ENCODE measurements around the gene SYNE2. TPM values are rescaled to one million over a fixed set of nuclear protein-coding genes. Genes with fewer than 3 reads are reported as not detected.
A peak's percentile ranks its signal among the peaks of the same experiment; 100 is the strongest.

The SYNE2 gene
- total and polyA plus RNA-seq, 10 of the 15 experiments (the other 5 are each of a cell fraction or from before 2014, with no cell fraction given), result 2.1 to 52.7 (median 38.1) TPM

DNA sequence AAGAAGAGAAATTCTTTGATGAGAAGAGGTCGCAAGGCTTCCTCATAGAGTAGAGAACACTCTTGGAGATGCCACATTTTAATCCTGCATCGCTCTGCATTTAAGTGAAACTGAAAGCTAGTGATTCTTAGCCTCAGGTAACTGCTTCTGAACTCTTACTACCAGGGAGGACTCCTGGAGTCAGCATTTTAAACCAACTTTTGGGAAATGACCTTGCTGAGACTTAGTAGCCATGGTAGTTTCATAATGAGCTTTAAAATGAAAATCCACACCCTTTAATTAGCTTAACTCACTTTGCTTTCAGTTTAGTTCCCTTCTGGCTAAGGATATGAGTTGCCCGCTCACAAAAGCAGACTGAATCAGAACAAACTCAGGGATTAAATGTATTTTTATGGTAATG, 80.3 kb downstream of the SYNE2 start:
- ChIA-PET RAD21 (ENCODE audit: unreplicated experiment) (interaction anchor here (0.6 to 1.8 kb wide), 8 partner anchors 10 to 77 kb away, joined by 3 to 7 read pairs (median 4); no protein-coding TSS in a partner anchor), SMC1A (ENCODE audit: uncharacterized antibody, unreplicated experiment) (interaction anchor here (0.7 to 1.9 kb wide), 10 partner anchors 9 to 70 kb away, joined by 3 to 8 read pairs (median 6); no protein-coding TSS in a partner anchor), POLR2A (interaction anchor here (0.7 kb wide), 1 partner anchor 69 kb away, joined by 3 read pairs; no protein-coding TSS in a partner anchor), CTCF (interaction anchor here (1.0 to 1.3 kb wide), 3 partner anchors 22 to 370 kb away, joined by 4 to 5 read pairs (median 4); no protein-coding TSS in a partner anchor)
- H3K36me3 ChIP-seq (ENCODE audit: control insufficient read depth in 2 of 2, insufficient read depth in 2 of 2, low read length in 1 of 2), result peaks cover 0 to 1% of the 10 kb centered on the region in 2 experiments; a peak in 1 of 4 replicates
- no peaks in the 10 kb centered on the region; the same call in 2 of the 3 replicates for H3K9me3 ChIP-seq (replicated peaks; ENCODE audit: control insufficient read depth, insufficient read depth, low read length)
- H2AFZ ChIP-seq (ENCODE audit: control insufficient read depth, low read depth, low read length), result peak overlapping the region; percentile 51
- intact Hi-C loops (cut with micrococcal nuclease; ENCODE audit: unreplicated experiment) (no loop called here), in situ Hi-C loops (cut with MboI) (no loop called here)
- peak; percentile 30 for DNase-seq (ENCODE audit: low read depth, low spot score)
- H3K9ac ChIP-seq (ENCODE audit: control insufficient read depth, insufficient read depth, low read length), result no peak overlapping the region; the same call in 1 of the 2 replicates
- no peaks in the 10 kb centered on the region for H4K20me1 ChIP-seq (ENCODE audit: control insufficient read depth, insufficient read depth)
- ATAC-seq, result peak; percentile 76
- peaks cover 29% of the 10 kb centered on the region for H3K4me1 ChIP-seq (ENCODE audit: control insufficient read depth, insufficient read depth, low read length)
- H3K4me3 ChIP-seq, result no peak overlapping the region
- H3K27ac ChIP-seq (ENCODE audit: control insufficient read depth, insufficient read depth), result peak overlapping the region; percentile 59
- BruUV-seq (replicated peaks), result no TSS peak
- peaks cover 11% of the 10 kb centered on the region for H3K79me2 ChIP-seq (ENCODE audit: control insufficient read depth, insufficient read depth, low read length)
- peak; percentile 68 for TF ChIP-seq MTA2 (IDR thresholded peaks at IDR 0.05; ENCODE audit: low read depth)
- TF ChIP-seq POLR2A (IDR thresholded peaks at IDR 0.05; ENCODE audit: low read depth, low read length), result no peak
- H3K27me3 ChIP-seq (replicated peaks in 1 of 2; ENCODE audit: control insufficient read depth in 2 of 2, insufficient read depth in 2 of 2, low read length in 1 of 2), result no peaks in the 10 kb centered on the region
- peak; percentile 31 for FAIRE-seq
- H3K4me2 ChIP-seq (ENCODE audit: control insufficient read depth, insufficient read depth), result peak overlapping the region; percentile 68
- whole genome bisulfite sequencing (ENCODE audit: insufficient coverage, insufficient replicate concordance, low lambda C conversion rate, missing lambda C conversion rate), result 28% methylated on average over 3 of the region's 3 CpGs

- in situ Hi-C loops (cut with MboI), result no loop called here
- TF ChIP-seq NR2C1 (IDR thresholded peaks at IDR 0.05), result no peak
- TF ChIP-seq BCLAF1 (IDR thresholded peaks at IDR 0.05), result no peak
- TF ChIP-seq SMAD1 (IDR thresholded peaks at IDR 0.05; ENCODE audit: low read depth, partially characterized antibody), result no peak
- TF ChIP-seq ZBTB4 (CRISPR knock-in tag; IDR thresholded peaks at IDR 0.05), result no peak
- TF ChIP-seq RAD51 (IDR thresholded peaks at IDR 0.05), result no peak
- TF ChIP-seq, protein P1, sequence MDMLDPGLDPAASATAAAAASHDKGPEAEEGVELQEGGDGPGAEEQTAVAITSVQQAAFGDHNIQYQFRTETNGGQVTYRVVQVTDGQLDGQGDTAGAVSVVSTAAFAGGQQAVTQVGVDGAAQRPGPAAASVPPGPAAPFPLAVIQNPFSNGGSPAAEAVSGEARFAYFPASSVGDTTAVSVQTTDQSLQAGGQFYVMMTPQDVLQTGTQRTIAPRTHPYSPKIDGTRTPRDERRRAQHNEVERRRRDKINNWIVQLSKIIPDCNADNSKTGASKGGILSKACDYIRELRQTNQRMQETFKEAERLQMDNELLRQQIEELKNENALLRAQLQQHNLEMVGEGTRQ (IDR thresholded peaks at IDR 0.05; ENCODE audit: borderline replicate concordance, low read depth, low read length), result no peak
- no peak for TF ChIP-seq CHD2 (IDR thresholded peaks at IDR 0.05; ENCODE audit: borderline replicate concordance, low read depth, low read length)
These were observed 80.9 kb downstream of the SYNE2 start for GRCh38 chr14:63933711-63934110.

More at GRCh38 chr14:63933711-63934110, 80.9 kb downstream of the SYNE2 start:
- ChIA-PET RAD21 (ENCODE audit: unreplicated experiment) (interaction anchor here (0.6 to 1.8 kb wide), 9 partner anchors 11 to 78 kb away, joined by 3 to 7 read pairs (median 3); no protein-coding TSS in a partner anchor), POLR2A (interaction anchor here (0.7 kb wide), 1 partner anchor 70 kb away, joined by 3 read pairs; no protein-coding TSS in a partner anchor), SMC1A (ENCODE audit: uncharacterized antibody, unreplicated experiment) (interaction anchor here (1.0 to 1.9 kb wide), 10 partner anchors 10 to 70 kb away, joined by 3 to 8 read pairs (median 6); no protein-coding TSS in a partner anchor), CTCF (interaction anchor here (1.0 kb wide), 2 partner anchors 21 to 370 kb away, joined by 4 to 5 read pairs; no protein-coding TSS in a partner anchor)
- FAIRE-seq, result no peak
- no TSS peak for BruUV-seq (replicated peaks)
- no peak for ATAC-seq
- Histone ChIP-seq H3K79me2 (ENCODE audit: control insufficient read depth, insufficient read depth, low read length) (peaks cover 14% of the 10 kb centered on the region), H3K36me3 (ENCODE audit: control insufficient read depth in 2 of 2, insufficient read depth in 2 of 2, low read length in 1 of 2) (peaks cover 0 to 1% of the 10 kb centered on the region in 2 experiments; a peak in 1 of 4 replicates), H3K9ac (ENCODE audit: control insufficient read depth, insufficient read depth, low read length) (no peak overlapping the region), H3K4me3 (no peak overlapping the region), H3K4me1 (ENCODE audit: control insufficient read depth, insufficient read depth, low read length) (peaks cover 35% of the 10 kb centered on the region), H4K20me1 (ENCODE audit: control insufficient read depth, insufficient read depth) (no peaks in the 10 kb centered on the region), H3K4me2 (ENCODE audit: control insufficient read depth, insufficient read depth) (peak overlapping the region; percentile 68), H2AFZ (ENCODE audit: control insufficient read depth, low read depth, low read length) (no peak overlapping the region), H3K9me3 (replicated peaks; ENCODE audit: control insufficient read depth, insufficient read depth, low read length) (no peaks in the 10 kb centered on the region; the same call in 2 of the 3 replicates), H3K27ac (ENCODE audit: control insufficient read depth, insufficient read depth) (no peak overlapping the region), H3K27me3 (replicated peaks in 1 of 2; ENCODE audit: control insufficient read depth in 2 of 2, insufficient read depth in 2 of 2, low read length in 1 of 2) (no peaks in the 10 kb centered on the region)
- WGBS (ENCODE audit: insufficient coverage, insufficient replicate concordance, low lambda C conversion rate, missing lambda C conversion rate), result 62% methylated on average over 3 of the region's 3 CpGs
- DNase-seq (ENCODE audit: low read depth, low spot score), result no peak
- intact Hi-C loops (cut with micrococcal nuclease; ENCODE audit: unreplicated experiment), result no loop called here
